ENCODE measurements around the gene TMEM167B. TPM values are rescaled to one million over a fixed set of nuclear protein-coding genes. Genes with fewer than 3 reads are reported as not detected.
"Not testable (repeated sequence)": the region's sequence is repeated elsewhere in the genome, so short reads cannot be mapped to it uniquely, and the experiment has no call there.

TMEM167B gene
- total RNA-seq, 1 experiment from 2014 or later: 15.6 TPM

- TF ChIP-seq FOXK1 (CRISPR knock-in tag; IDR thresholded peaks at IDR 0.05) (no peak), ZNF425 (CRISPR knock-in tag; conservative IDR thresholded peaks at IDR 0.05) (no peak), ZNF416 (CRISPR knock-in tag; IDR thresholded peaks at IDR 0.05) (no peak)
Observed at GRCh38 chr1:109050228-109050995, 40.2 kb upstream of the TMEM167B start (continued).

GRCh38 chr1:109052145-109052544 is 38.4 kb upstream of the TMEM167B start:
- POLR2A ChIA-PET; ATAC-seq; H3K36me3 Mint-ChIP-seq; DNase-seq (ENCODE audit: low spot score); H3K4me3 Mint-ChIP-seq; H3K27me3 Mint-ChIP-seq (ENCODE audit: low read depth); H3K27ac Mint-ChIP-seq; H3K4me1 Mint-ChIP-seq; CTCF ChIA-PET; H3K9me3 Mint-ChIP-seq: not testable (repeated sequence)

- Mint-ChIP-seq H3K9me3 (peaks cover 4% of the 10 kb centered on the region; the same call in 1 of the 2 replicates), H3K4me1 (no peaks in the 10 kb centered on the region), H3K27ac (no peak overlapping the region), H3K27me3 (ENCODE audit: low read depth) (peaks cover 3% of the 10 kb centered on the region; the same call in 1 of the 2 replicates), H3K4me3 (no peak overlapping the region), H3K36me3 (0 out of 2 replicates have a peak, but pooled peaks cover 4% of the 10 kb centered on the region)
- POLR2A ChIA-PET: no interaction called here
- CTCF ChIA-PET: no interaction called here
- ATAC-seq (no peak), DNase-seq (ENCODE audit: low spot score) (no peak)
- no peak for TF ChIP-seq ZSCAN18 (CRISPR knock-in tag; IDR thresholded peaks at IDR 0.05)
- TF ChIP-seq PREB (CRISPR knock-in tag; IDR thresholded peaks at IDR 0.05; ENCODE audit: borderline replicate concordance): no peak
- TF ChIP-seq GABPB1 (CRISPR knock-in tag; IDR thresholded peaks at IDR 0.05): no peak
- no peak for TF ChIP-seq ZNF532 (CRISPR knock-in tag; IDR thresholded peaks at IDR 0.05; ENCODE audit: borderline replicate concordance)
- no peak for TF ChIP-seq USF2 (CRISPR knock-in tag; IDR thresholded peaks at IDR 0.05)
- no peak for TF ChIP-seq MAX (CRISPR knock-in tag; IDR thresholded peaks at IDR 0.05)
- no peak for TF ChIP-seq MLX (CRISPR knock-in tag; IDR thresholded peaks at IDR 0.05)
- no peak for TF ChIP-seq GRHL2 (CRISPR knock-in tag; IDR thresholded peaks at IDR 0.05; ENCODE audit: insufficient replicate concordance, severe bottlenecking)
- no peak for TF ChIP-seq MYBL2 (CRISPR knock-in tag; IDR thresholded peaks at IDR 0.05)
- TF ChIP-seq TEAD1 (CRISPR knock-in tag; IDR thresholded peaks at IDR 0.05): no peak
- TF ChIP-seq EMX1 (CRISPR knock-in tag; IDR thresholded peaks at IDR 0.05): no peak
- no peak for TF ChIP-seq ARID4B (CRISPR knock-in tag; IDR thresholded peaks at IDR 0.05; ENCODE audit: borderline replicate concordance)
- TF ChIP-seq GTF2I (CRISPR knock-in tag; conservative IDR thresholded peaks at IDR 0.05): no peak
Observed at GRCh38 chr1:109056064-109056463, 34.5 kb upstream of the TMEM167B start.
